NB4 (cell line): Measurements from ENCODE around the gene USP12.
A peak's percentile ranks its signal among the peaks of the same experiment; 100 is the strongest.

Experiments
- DNase-seq: peaks from one replicate; pipeline ENCODE4 v3.0.0; 2010; ENCODE audit warnings: low read depth
- H3K4me3 ChIP-seq: one replicate; pipeline ENCODE4 v1.5.1; 2011; ENCODE audit warnings: mild to moderate bottlenecking, low read depth, low read length, moderate library complexity
- MAX ChIP-seq: IDR thresholded peaks from 2 replicates; pipeline ENCODE4 v1.6.1; 2011; ENCODE audit warnings: low read depth, low read length
- MYC ChIP-seq: IDR thresholded peaks from 2 replicates; pipeline ENCODE4 v1.6.1; 2011; ENCODE audit warnings: low read depth, low read length
- POLR2A ChIP-seq: IDR thresholded peaks from 2 replicates; pipeline ENCODE4 v1.6.1; 2011; ENCODE audit warnings: mild to moderate bottlenecking; ENCODE audit not compliant: insufficient read length; ENCODE audit errors: extremely low read depth
- TF ChIP-seq, protein P1 (sequence below): IDR thresholded peaks from one replicate; pipeline ENCODE4 v1.5.1; 2012; ENCODE audit warnings: low read depth, low read length

USP12 gene

GRCh38 chr13:27065582-27065981, 106.0 kb downstream of the USP12 start:
- TF ChIP-seq, protein P1, sequence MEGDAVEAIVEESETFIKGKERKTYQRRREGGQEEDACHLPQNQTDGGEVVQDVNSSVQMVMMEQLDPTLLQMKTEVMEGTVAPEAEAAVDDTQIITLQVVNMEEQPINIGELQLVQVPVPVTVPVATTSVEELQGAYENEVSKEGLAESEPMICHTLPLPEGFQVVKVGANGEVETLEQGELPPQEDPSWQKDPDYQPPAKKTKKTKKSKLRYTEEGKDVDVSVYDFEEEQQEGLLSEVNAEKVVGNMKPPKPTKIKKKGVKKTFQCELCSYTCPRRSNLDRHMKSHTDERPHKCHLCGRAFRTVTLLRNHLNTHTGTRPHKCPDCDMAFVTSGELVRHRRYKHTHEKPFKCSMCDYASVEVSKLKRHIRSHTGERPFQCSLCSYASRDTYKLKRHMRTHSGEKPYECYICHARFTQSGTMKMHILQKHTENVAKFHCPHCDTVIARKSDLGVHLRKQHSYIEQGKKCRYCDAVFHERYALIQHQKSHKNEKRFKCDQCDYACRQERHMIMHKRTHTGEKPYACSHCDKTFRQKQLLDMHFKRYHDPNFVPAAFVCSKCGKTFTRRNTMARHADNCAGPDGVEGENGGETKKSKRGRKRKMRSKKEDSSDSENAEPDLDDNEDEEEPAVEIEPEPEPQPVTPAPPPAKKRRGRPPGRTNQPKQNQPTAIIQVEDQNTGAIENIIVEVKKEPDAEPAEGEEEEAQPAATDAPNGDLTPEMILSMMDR = no peak
- no peak for TF ChIP-seq POLR2A
- no peak for TF ChIP-seq MYC
- TF ChIP-seq MAX = no peak
- H3K4me3 ChIP-seq = no peak overlapping the region
- DNase-seq = no peak

DNA sequence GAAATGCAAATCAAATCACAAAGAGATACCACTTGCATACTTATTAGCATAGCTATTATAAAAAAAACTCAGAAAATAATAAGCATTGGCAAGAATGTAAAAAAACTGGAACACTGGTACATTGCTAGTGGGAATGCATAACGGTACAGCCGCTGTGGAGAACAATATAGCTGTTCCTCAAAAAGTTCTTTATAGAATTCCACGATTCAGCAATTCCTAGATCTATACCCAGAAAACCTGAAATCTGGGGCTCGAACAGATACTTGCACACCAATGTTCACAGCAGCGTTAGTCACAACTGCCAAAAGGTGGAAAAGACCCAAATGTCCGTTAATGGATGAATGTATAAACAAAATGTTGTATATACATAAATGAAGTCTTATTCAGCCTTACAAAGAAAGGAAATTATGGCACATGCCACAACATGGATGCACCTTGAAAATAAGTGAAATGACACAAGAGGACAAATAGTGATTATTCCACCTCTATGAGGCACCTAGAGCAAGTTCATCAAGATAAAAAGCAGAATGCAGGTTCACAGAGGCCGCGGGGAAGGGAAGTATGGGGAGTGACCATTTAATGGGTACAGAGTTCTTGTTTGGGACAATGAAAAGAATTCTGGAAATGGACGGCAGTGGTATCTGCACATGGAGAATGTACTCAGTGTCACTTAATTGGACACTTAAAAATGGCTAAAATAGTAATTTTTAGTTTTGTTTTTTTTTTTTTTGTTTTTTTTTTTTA, 107.2 kb downstream of the USP12 start:
- no peak for DNase-seq
- H3K4me3 ChIP-seq = no peak overlapping the region
- TF ChIP-seq MYC (no peak), MAX (no peak), POLR2A (no peak)
- TF ChIP-seq, protein P1 = no peak

GRCh38 chr13:27057817-27058216, 113.8 kb downstream of the USP12 start:
- DNase-seq = no peak
- TF ChIP-seq MAX (no peak), POLR2A (no peak), MYC (no peak)
- TF ChIP-seq, protein P1 = no peak
- H3K4me3 ChIP-seq = no peak overlapping the region

DNA sequence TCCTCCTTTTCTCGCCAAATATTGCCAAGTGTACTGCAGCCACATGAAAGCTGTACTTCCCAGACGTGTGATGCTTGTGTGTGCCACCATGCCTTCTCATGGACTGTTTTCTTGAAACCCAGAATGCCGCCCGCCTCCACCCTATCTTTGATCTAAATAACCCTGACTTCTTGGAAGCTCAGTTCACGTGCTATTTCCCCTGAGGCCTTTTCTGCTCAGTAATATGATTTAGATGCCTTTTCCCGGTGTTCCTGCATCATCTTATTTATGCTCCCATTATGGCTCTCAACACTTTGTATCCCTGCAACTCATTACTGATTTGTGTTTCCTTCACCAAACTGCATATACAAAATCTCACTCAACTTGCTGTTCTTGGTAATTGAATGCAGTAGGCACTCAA, 116.1 kb downstream of the USP12 start:
- TF ChIP-seq, protein P1 = no peak
- TF ChIP-seq POLR2A (no peak), MAX (no peak), MYC (no peak)
- DNase-seq = no peak
- H3K4me3 ChIP-seq = no peak overlapping the region

DNA sequence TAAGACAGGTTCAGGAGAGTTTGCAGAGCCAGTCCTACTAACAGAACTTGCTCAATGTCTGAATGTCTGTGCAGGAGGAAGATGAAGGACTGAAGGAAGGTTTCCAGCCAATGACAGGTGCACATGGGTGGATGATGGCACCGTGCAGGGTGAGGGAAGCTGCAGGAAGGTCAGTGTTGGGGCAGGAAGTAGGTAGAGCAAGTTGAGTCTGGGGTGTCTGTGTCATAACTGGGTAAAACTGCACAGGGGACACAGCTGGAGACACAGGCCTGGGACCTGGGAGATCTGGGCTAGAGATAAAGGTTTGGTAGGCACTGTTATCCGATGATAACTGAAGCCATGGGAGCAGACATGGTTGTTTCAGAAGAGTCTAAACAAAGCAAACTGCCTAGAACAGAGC, 116.9 kb downstream of the USP12 start:
- no peak overlapping the region for H3K4me3 ChIP-seq
- TF ChIP-seq, protein P1 = no peak
- no peak for TF ChIP-seq MYC
- no peak for TF ChIP-seq POLR2A
- TF ChIP-seq MAX = no peak
- DNase-seq = peak; percentile 28
